Astrocyte of the spinal cord (primary cell): ENCODE results near the gene MMS22L.
A peak's percentile ranks its signal among the peaks of the same experiment; 100 is the strongest.
"Not testable (repeated sequence)": the region's sequence is repeated elsewhere in the genome, so short reads cannot be mapped to it uniquely, and the experiment has no call there.

Experiments
- DNase-seq: peaks from one replicate; pipeline ENCODE4 v3.0.0; 2011; ENCODE audit warnings: low read depth, low spot score
- H3K4me3 ChIP-seq: 2 replicates; pipeline ENCODE4 v1.5.1; 2011; ENCODE audit warnings: low read depth, mild to moderate bottlenecking, low read length, moderate library complexity
- CTCF ChIP-seq: IDR thresholded peaks from 2 replicates; pipeline ENCODE4 v1.5.1; 2012; ENCODE audit warnings: low read depth, mild to moderate bottlenecking, low read length, inconsistent platforms
- in situ Hi-C: cut with HindIII; loops from 2 replicates; pipeline ENCODE4 v1.10.0; 2017; ENCODE audit warnings: low sequenced_read_pairs

The MMS22L gene

GRCh38 chr6:97186416-97186999 is 96.5 kb downstream of the MMS22L start:
- peak; percentile 66 for DNase-seq
- H3K4me3 ChIP-seq = no peak overlapping the region
- in situ Hi-C loops = no loop called here
- peak; percentile 90 for TF ChIP-seq CTCF

GRCh38 chr6:97177905-97178304 is 105.1 kb downstream of the MMS22L start:
- DNase-seq = peak; percentile 12
- no peak for TF ChIP-seq CTCF
- no peak overlapping the region for H3K4me3 ChIP-seq
- in situ Hi-C loops = no loop called here

- no peak for DNase-seq
- in situ Hi-C loops = no loop called here
- no peak for TF ChIP-seq CTCF
- no peak overlapping the region for H3K4me3 ChIP-seq
These were observed 106.5 kb downstream of the MMS22L start for GRCh38 chr6:97176468-97176867.

GRCh38 chr6:97175806-97176205 is 107.2 kb downstream of the MMS22L start:
- in situ Hi-C loops = no loop called here
- H3K4me3 ChIP-seq = no peak overlapping the region
- peak; percentile 5 for DNase-seq
- no peak for TF ChIP-seq CTCF

GRCh38 chr6:97174471-97174870 is 108.5 kb downstream of the MMS22L start:
- in situ Hi-C loops = no loop called here
- H3K4me3 ChIP-seq = no peak overlapping the region
- DNase-seq = no peak
- no peak for TF ChIP-seq CTCF

GRCh38 chr6:97160280-97160679 is 122.7 kb downstream of the MMS22L start:
- H3K4me3 ChIP-seq = no peak overlapping the region
- no peak for DNase-seq
- TF ChIP-seq CTCF = no peak
- in situ Hi-C loops = no loop called here

- DNase-seq, in situ Hi-C loops, H3K4me3 ChIP-seq: not testable (repeated sequence)
These were observed 127.6 kb downstream of the MMS22L start for GRCh38 chr6:97155447-97155846.
